Glutamatergic neuron (in vitro differentiated cells): ENCODE results near the gene PLCB4. TPM values are rescaled to one million over a fixed set of nuclear protein-coding genes. Genes with fewer than 3 reads are reported as not detected.

Experiments
- DNase-seq: peaks from one replicate; pipeline ENCODE4 v3.0.0; 2022
- H3K27ac Mint-ChIP-seq: one replicate; pipeline ENCODE4 v1.8.0; 2020; ENCODE audit warnings: mild to moderate bottlenecking, mixed read lengths, inconsistent platforms; ENCODE audit not compliant: unreplicated experiment
- H3K27me3 Mint-ChIP-seq: one replicate; pipeline ENCODE4 v1.8.0; 2020; ENCODE audit warnings: mild to moderate bottlenecking, moderate library complexity, mixed read lengths, inconsistent platforms; ENCODE audit not compliant: unreplicated experiment
- H3K36me3 Mint-ChIP-seq: one replicate; pipeline ENCODE4 v1.8.0; 2020; ENCODE audit warnings: mild to moderate bottlenecking, mixed read lengths, inconsistent platforms; ENCODE audit not compliant: unreplicated experiment
- H3K4me1 Mint-ChIP-seq: one replicate; pipeline ENCODE4 v1.8.0; 2020; ENCODE audit warnings: mild to moderate bottlenecking, low read depth, mixed read lengths, inconsistent platforms; ENCODE audit not compliant: unreplicated experiment
- H3K4me3 Mint-ChIP-seq: one replicate; pipeline ENCODE4 v1.8.0; 2020; ENCODE audit warnings: mild to moderate bottlenecking, mixed read lengths, inconsistent platforms; ENCODE audit not compliant: unreplicated experiment
- H3K9me3 Mint-ChIP-seq: one replicate; pipeline ENCODE4 v1.8.0; 2020; ENCODE audit warnings: mild to moderate bottlenecking, moderate library complexity, mixed read lengths, inconsistent platforms; ENCODE audit not compliant: unreplicated experiment
- CTCF ChIP-seq: fragments of 200-600 bp; sonication (generic); IDR thresholded peaks from one replicate; pipeline ENCODE4 v1.5.0; 2021; ENCODE audit not compliant: partially characterized antibody, unreplicated experiment
- total RNA-seq: library from RNA; stranded (reverse); fragmentation: NEBNext Ultra II Directional; extraction: Animal tissue kit (Norgen Biotek cat#: 25700); gene quantifications from one replicate; pipeline ENCODE4 v1.2.1, GENCODE V29; 2021; ENCODE audit not compliant: unreplicated experiment

Gene PLCB4
- total RNA-seq, 1 donor from 2014 or later = 28.9 TPM

DNA sequence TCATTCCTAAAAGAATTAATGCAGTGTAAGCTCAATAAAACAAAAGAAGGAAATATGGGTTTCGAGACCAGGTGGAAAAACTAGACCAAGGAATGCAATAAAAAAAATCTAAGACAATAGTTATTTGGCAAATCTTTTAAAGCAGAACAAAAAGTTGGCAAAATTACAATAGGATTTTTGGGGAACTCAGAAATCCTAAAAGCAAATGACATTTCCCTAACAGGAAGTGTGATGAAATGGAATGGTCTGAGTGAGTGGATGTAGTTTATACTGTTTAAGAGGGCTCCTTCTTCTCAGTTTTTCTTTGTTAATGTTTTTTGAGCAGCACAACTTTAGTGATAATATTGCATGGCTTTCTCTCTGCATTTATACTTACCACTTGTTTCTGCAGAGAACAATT lies 190.0 kb downstream of the PLCB4 start:
- Mint-ChIP-seq H3K9me3 (no peaks in the 10 kb centered on the region), H3K27me3 (peaks cover 3% of the 10 kb centered on the region), H3K4me1 (peaks cover 25% of the 10 kb centered on the region), H3K27ac (peak overlapping the region; percentile 17), H3K4me3 (no peak overlapping the region), H3K36me3 (no peaks in the 10 kb centered on the region)
- no peak for DNase-seq
- TF ChIP-seq CTCF = no peak

DNA sequence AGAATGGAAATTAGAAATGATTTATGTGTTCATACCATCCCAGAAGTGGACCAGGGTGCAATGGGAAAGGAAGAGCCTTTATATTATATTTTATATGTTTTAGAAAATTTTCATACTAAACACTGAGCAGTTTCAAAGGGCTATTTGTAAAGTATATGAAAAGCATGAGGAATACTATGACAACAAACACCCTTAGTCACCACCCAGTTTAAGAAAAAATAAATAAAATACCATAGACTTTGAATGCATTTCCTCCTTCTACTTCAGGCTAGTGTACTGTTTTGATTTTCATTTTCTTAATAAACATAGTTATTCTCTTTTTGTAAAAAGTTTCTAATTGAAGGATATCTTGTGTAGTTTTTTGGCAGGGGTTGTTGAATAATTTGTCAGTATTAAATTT lies 191.1 kb downstream of the PLCB4 start:
- TF ChIP-seq CTCF = no peak
- Mint-ChIP-seq H3K4me3 (no peak overlapping the region), H3K4me1 (peaks cover 25% of the 10 kb centered on the region), H3K27me3 (peaks cover 3% of the 10 kb centered on the region), H3K9me3 (no peaks in the 10 kb centered on the region), H3K27ac (no peak overlapping the region), H3K36me3 (no peaks in the 10 kb centered on the region)
- DNase-seq = no peak

DNA sequence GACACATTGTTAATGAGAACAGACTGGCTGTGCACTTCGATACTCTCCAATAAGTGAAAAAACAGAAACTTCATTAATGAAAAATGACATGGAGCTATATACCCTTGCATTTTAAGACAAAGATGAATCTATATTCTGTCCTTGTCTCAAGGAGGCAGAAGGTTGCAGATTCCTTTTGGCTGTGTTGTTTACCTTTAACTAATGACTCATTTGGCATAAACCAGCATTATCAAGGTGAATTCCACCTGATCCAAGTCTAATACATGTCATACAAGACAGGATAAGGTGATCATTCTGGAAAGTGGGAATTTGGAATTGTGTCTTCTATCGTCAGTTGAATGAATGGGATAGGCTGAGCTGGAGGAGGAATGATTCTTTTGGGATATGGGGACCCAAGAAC lies 192.9 kb downstream of the PLCB4 start:
- Mint-ChIP-seq H3K4me1 (peaks cover 15% of the 10 kb centered on the region), H3K27ac (no peak overlapping the region), H3K4me3 (no peak overlapping the region), H3K36me3 (no peaks in the 10 kb centered on the region), H3K27me3 (peaks cover 3% of the 10 kb centered on the region), H3K9me3 (no peaks in the 10 kb centered on the region)
- no peak for TF ChIP-seq CTCF
- no peak for DNase-seq

DNA sequence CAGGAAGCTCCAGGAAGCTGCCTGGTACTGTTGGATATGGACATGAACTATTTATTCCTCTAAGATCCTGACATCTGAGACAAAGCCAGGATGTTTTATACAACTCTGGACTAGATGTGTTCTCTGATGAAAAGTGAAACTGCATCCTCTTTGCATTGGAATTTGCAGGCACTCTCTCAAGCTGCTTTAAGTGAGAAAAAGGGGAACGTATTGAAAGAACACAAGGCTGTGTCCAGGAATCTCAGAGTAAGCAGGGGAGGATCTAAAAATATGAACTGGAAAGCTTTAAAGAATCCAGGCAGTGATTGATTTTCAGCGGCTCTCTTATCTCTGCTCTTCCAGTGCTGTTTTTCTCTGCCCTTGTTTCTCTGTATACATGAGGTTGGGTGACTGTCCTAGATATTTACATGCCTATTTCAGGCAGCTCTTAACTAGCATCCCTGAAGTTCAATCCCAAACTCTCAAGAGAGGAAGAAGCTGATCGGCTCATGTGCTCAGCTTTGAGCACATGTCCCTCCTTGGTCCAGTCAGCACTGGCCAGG lies 193.8 kb downstream of the PLCB4 start:
- H3K4me3 Mint-ChIP-seq = no peak overlapping the region
- peaks cover 2% of the 10 kb centered on the region for H3K9me3 Mint-ChIP-seq
- TF ChIP-seq CTCF = no peak
- no peaks in the 10 kb centered on the region for H3K36me3 Mint-ChIP-seq
- peaks cover 3% of the 10 kb centered on the region for H3K27me3 Mint-ChIP-seq
- no peak for DNase-seq
- peaks cover 11% of the 10 kb centered on the region for H3K4me1 Mint-ChIP-seq
- H3K27ac Mint-ChIP-seq = no peak overlapping the region

DNA sequence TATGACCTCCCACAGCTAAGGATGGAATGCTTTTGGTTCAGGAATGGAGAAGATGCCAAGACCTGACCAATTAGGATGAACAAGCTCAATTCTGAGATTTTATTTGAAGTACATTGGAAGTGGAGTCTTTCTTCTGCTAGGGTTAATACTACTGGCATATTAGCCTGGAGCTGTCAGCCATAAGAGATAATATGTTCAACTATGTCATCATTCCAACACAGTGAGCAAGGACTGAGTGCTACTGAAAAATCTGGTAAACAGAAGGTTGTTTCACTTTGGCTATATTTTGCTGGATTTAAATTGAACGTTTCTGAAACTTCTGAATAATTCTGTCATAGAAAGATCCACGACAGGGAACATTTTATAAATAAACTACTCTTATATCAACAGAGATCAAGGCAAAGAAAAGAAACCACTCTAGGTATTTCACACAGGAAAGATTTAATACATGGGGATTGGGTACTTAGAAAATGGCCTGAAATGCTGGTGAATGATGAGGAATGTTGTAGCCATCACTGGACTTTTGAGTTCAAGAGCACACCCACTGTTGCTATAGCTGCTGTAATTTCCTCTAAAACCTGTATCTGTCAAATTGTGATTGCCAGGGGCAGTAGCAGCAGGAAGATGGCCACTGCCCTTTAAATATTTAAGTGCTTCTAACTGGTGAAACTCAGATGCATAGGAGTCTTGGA lies 200.5 kb downstream of the PLCB4 start:
- Mint-ChIP-seq H3K4me3 (no peak overlapping the region), H3K4me1 (peaks cover 6% of the 10 kb centered on the region), H3K36me3 (no peaks in the 10 kb centered on the region), H3K9me3 (peaks cover 2% of the 10 kb centered on the region), H3K27ac (no peak overlapping the region), H3K27me3 (no peaks in the 10 kb centered on the region)
- DNase-seq = no peak
- no peak for TF ChIP-seq CTCF
